NCI-H146 treated with DMSO at 0.1 percent for 48 hours (cell line): ENCODE measurements around the gene JAKMIP2.
A peak's percentile ranks its signal among the peaks of the same experiment; 100 is the strongest.

ENCODE experiments used
- DNase-seq: peaks from one replicate; lab custom pipeline; 2025; ENCODE audit not compliant: unreplicated experiment; lab: John Stamatoyannopoulos, UW

JAKMIP2 gene

DNA sequence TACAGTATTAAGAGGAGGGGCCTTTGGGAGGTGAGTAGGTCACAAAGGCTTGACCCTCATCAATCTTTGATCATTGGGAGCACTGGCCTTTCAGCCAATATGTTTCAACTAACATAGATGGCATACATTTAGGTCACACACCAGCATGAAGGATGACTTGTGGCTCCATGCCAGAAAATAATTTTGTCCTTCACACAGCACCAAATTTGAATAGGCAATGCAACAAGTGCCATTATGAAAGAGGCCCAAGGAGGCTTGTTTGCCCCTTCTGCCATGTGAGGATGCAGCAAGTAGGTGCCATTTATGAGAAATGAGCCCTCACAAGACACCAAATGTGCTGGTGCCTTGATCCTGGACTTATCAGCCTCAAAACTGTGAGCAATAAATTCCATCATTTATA lies 81.1 kb downstream of the JAKMIP2 start:
- no peak for DNase-seq

GRCh38 chr5:147699496-147700088 lies 82.9 kb downstream of the JAKMIP2 start:
- DNase-seq: no peak

GRCh38 chr5:147697380-147697779 lies 85.1 kb downstream of the JAKMIP2 start:
- DNase-seq: no peak

GRCh38 chr5:147694772-147695171 lies 87.8 kb downstream of the JAKMIP2 start:
- no peak for DNase-seq

- no peak for DNase-seq
Observed at GRCh38 chr5:147693233-147693632, 89.3 kb downstream of the JAKMIP2 start.

GRCh38 chr5:147691130-147691529 lies 91.4 kb downstream of the JAKMIP2 start:
- DNase-seq: no peak

DNA sequence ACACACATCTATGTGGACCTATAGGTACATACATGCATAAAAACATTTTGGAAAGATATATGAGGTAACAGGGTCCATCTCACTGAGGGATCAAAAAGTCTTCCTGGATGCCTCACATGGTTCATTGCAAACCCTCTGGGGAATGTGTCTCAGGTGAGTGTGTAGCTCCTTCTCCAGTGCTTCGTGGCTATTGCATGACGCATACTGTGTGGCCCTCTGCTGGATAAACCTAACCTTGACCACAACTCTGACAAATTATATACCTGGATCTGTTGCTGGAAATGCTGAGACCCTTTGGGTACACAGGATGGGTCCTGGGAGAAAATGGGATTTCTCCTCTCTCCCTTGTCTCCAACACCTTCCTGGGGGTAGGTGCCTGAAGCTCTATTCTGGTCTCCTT lies 91.9 kb downstream of the JAKMIP2 start:
- no peak for DNase-seq

DNA sequence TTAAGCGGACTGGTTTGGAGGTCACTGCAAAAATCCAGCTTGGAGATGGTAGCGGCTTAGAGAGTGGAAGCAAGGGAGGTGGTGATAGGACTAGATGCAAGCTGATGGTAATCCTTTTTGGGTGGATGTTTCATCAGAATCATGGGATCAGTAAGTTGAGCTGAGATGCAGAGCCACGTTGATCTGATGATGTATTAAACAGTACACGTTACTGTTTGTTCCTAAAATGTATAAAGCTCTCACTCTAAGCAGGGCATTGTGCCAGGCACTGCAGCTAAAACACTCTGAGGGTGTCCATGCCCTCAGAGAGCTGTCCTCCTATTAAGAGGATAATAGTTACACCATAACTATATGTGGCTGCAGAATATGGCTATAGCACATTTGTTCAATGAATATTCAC lies 93.1 kb downstream of the JAKMIP2 start:
- DNase-seq: no peak

DNA sequence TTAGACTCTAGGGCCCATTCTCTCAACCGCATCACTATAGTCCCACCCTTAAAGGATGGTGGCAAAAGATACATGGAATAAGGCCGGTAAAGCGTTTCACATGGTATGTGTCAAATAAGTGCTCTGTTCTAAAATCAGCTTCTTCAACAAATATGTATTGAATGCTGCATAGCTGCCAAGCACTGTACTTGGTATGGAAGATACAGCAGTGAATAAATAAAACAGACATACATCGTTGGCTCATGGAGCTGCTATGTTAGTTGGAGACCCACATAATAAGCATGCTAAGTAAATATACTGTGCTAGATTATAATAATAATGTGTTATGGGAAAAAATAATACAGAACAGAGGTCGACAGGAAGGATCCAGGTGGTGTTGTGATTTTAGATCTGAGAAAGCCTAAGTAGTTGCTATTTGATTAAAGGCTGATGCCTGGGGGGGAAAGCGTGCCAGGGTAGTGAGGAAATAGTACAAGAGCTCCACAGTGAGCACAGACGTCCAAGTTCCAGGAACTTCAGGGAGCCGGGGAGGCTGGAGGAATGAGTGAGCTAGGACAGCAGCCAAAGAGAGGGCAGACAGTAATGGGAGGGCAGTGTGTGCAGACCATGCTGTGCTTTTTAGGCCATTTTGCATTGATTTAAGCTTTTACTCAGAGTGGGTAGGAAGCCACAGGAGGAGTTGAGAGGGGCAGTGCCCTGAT lies 93.7 kb downstream of the JAKMIP2 start:
- DNase-seq: no peak

DNA sequence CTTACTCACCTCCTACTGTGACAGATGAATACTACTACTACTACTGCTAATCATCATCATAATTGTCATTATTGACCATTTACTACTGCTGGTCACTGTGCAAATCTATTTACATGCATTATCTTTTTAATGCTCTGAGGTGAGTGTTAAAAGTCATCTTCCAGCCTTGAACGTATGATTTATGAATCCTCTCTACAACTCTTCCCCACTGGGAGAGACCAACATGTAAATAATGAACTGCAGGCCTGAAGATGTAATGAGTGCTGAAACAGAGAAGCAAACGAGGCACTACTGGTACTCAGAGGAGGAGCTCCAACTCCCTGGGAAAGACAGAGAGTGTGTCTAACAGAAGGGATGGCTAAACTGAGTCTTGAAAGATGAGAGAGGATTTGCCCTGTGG lies 95.4 kb downstream of the JAKMIP2 start:
- peak; percentile 91 for DNase-seq

DNA sequence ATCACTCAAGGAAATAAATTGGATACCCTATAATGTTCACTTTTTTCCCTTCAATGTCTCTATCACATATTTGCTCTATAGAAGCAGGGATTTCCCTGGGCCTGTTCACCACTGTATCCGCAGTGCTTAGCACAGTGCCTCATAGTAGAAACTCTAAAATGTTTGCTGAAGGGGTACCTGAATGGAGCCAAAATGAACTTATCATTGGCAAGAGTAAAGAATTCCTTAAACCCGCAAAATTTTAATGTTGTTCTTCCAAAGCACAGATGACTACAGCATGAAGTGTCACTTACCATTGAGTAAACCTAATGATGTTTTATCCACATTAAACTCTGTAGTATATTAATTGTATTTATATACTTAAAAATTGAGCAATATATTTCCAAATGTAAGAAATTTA lies 96.1 kb downstream of the JAKMIP2 start:
- DNase-seq: no peak

DNA sequence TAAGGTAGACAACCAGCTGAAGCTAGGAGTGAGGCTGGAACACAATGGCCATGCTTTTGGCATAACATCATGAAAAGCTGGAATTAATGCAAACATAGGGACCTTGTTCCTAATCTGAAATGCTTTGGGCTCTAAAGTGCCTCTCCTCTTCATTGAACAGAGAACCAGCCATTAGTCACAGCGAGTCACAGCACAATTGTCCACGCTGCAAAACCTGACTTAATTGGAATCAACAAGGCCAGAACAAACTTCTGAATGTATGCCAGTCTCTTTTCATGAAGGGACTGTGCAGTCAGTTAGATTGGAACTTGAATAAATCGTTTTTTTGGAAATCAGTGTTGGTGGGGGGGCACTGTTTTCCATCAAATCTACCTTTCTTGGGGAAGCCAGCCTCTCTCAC lies 96.5 kb downstream of the JAKMIP2 start:
- DNase-seq: no peak

DNA sequence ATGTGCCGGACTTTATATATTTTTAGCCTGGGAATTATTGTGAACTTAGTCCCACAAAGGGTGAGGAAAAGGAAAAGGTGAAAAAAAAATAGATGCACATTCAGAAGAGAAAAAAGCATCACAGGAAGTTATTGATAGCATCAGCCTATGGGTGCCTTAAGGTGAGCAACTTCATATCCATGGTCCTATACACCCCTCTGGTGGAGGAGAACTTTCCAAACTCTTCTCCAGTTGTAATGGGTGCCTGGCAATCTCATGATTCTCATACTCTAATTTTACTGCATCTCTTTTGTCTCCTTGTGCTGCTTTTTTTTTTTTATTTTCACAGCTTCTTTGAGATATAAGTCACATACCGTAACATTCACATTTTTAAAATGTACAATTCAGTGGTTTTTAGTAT lies 107.4 kb downstream of the JAKMIP2 start:
- DNase-seq: no peak

DNA sequence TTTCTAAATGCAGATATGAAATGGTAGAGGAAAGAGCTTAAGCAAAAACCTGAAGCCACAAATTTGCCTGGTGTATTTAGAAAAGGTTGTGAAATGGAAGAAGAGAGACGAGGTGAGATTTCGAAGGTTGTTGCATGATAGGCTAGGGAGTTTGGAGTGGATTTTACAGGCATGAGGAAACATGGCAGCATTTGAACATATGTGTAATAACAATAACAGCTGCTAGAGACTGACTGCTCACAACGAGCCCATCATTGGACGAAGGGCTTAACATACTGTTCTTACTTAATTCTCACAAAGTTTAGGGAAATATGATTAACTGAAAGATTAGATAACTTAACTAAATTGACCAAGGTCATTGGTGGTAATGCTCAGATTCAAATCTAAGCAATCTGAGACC lies 108.1 kb downstream of the JAKMIP2 start:
- DNase-seq: no peak

DNA sequence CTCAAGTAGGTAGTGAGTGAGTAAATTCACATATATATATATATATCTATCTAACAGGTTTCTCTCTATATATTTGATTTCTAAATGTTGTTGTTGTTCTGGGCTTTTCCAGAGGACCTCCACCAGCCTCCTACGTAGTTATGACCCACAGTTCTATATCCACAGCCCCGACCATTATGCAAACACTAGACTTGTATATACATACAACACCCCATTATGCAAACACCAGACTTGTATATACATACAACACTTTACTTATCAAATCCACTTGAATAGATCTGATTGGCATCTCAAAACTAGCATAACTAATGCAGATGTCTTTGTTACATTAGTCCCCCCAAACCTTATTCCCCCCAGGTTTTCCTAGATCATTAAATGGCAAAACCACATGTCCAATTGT lies 108.7 kb downstream of the JAKMIP2 start:
- DNase-seq: no peak

- DNase-seq: no peak
Observed at GRCh38 chr5:147673266-147673665, 109.3 kb downstream of the JAKMIP2 start.

DNA sequence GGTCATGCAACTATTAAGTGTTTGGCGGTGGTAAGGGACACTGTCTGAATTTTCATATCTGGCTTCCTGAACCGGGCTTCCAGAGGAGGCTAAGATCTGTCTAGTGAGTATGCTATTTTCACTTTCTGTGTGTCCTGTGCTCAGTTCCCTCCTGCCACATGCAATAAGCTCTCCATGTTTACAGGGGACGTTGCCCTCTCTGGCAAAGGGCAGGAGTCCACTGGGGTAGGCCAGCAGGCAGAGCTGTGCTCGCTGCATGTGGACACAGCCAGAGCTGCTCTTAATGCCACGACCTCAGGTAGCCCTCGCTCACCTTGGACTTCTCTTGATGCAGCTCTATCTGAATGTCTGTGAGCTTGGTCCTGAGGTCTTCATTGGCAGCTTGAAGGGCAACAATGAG lies 111.2 kb downstream of the JAKMIP2 start:
- DNase-seq: no peak

DNA sequence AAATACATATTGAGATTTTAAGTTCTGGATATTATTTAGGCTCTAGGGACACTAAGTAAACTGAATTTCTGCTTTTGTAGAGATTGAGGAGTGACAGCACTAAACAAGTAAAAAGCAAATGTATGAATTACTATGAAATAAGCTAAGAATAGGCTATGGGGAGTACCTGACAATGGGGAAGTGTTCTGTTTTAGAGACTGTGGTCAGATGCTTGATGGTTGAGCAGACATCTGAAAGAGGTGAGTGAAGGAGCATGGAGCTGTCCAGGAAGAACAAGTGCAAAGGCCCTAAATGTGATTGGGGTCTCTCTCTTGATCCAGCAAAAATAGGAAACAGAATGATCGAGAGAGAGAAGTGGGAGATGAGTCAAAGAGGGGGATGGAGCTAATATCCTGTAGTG lies 111.7 kb downstream of the JAKMIP2 start:
- DNase-seq: no peak

DNA sequence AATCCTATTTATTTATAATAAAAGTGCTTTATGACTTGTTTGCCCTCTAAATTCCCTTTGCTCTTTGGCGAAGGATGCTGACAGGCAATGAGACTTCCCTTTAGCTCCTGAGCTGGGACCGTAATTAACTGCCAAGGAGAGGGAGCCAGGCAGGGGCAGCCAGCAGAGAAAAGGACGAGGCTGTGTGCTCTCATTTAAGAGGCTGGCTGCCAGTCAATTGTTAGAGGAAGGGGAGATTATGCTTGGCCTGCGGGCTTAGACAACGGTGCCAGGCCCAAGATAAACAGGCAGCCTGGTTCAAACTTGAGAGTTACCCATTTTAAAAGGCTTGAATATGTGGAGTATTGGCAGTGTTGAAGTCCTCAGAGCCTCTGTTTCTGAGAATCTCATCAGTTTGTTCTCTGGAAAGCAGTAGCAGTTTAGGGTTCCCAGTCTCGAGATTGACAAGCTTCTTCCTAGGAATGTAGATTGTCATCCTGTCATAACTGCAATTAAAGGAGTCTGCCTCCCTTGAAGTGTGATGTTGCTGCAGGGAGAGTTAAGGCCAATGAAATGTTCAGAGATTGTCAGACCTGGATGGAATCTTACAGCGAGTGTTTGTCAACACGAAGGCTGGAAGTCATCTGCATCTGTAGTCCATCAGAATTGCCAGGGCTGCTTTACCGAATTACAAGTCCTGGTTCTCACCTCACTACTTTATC lies 113.2 kb downstream of the JAKMIP2 start:
- DNase-seq: no peak

GRCh38 chr5:147668385-147668784 lies 114.1 kb downstream of the JAKMIP2 start:
- no peak for DNase-seq

DNA sequence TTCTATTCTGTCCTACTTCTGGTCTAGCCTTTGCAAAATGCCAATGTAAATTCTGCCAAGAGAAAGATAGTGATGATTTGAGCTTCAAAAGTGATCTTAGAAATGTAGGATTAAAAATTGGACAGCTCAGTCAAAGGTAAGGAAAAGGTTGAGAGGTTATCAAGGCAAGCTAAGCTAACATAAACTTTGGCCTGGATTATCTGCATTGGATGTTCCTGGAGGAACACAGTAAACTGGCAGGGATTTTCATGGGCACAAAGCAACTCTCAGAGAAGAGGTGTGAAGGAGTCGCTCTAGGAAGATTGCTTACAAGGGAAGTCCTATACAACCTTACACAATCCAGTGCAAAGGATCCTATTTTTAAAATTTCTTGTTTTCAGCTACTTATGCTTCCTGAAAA lies 115.2 kb downstream of the JAKMIP2 start:
- no peak for DNase-seq

DNA sequence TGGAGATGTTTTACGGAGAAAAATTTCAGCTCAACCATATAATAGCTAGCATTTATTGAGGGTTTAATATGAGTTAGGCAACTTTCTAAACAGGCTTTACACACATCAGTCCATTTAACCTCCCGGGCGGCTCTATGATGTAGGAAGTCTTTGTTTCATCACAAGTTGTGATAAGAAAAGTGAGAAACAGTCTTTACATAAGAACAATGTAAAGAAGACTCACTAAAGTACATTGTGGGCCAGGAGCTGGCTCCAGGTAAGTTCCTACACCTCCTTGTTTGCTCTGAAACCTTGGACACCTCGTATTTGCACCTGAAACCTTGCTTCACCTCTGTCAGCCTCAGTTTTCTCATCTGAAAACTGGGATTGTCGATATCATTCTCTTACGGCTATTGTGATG lies 116.1 kb downstream of the JAKMIP2 start:
- no peak for DNase-seq

DNA sequence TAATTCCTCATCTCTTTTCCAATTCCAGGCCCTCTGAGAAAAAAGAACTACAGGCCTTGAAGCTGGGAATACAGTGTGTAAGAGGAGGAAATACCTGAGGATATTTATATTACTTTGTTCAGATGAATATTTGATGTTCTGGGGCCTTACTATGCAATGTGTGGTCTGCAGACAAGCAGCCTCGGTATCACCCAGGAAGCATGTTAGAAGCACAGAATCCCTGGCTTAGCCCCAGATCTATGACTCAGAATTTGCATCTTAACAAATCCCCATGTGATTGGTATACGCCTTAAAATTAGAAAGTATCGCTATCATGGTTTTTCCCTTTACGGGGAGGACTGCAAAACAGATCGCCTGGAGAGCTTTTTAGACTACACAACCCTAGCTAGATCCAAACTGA lies 121.0 kb downstream of the JAKMIP2 start:
- DNase-seq: no peak
